HG03457 (cell line): ENCODE measurements around the gene MED27.

Experiments
- ATAC-seq: cut with Tn5 transposase; IDR thresholded peaks from one replicate; pipeline ENCODE4 v1.9.1; 2021; ENCODE audit warnings: moderate number of reproducible peaks; ENCODE audit not compliant: unreplicated experiment

Gene MED27

GRCh38 chr9:131817627-131818026 is 262.0 kb downstream of the MED27 start:
- ATAC-seq, result no peak

- ATAC-seq, result no peak
Observed at GRCh38 chr9:131817073-131817472, 262.6 kb downstream of the MED27 start.

GRCh38 chr9:131815970-131816873 is 263.4 kb downstream of the MED27 start:
- ATAC-seq, result no peak

- ATAC-seq, result no peak
Observed at GRCh38 chr9:131814707-131815106, 265.0 kb downstream of the MED27 start.

- ATAC-seq, result no peak
Observed at GRCh38 chr9:131813116-131813515, 266.6 kb downstream of the MED27 start.

GRCh38 chr9:131812116-131812790 is 267.4 kb downstream of the MED27 start:
- no peak for ATAC-seq

GRCh38 chr9:131811405-131811804 is 268.3 kb downstream of the MED27 start:
- ATAC-seq, result no peak

GRCh38 chr9:131810351-131811170 is 269.1 kb downstream of the MED27 start:
- ATAC-seq, result no peak
